ENCODE data around the gene BCKDK.

Gene BCKDK

DNA sequence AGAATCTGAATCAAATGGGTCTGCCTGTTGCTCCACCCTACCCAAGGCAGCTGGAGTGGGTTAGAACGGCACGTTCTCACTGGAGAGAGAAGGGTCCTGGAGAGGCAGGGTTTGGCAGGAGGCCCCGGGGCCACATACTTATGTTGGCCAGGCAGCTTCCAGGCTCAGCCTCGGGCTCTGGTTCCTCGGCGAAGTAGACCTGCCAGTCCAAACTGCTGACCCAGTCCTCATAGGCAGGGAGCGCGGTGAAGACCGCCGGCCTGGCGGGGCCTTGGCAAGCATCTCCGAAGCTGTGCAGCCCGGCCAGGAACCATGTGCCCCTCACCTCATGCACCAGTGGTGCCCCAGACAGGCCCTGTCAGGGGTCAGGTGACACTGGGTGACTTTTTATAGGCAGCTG is 24.2 kb upstream of the BCKDK start:
- H3K9me3 Mint-ChIP-seq = no peaks in the 10 kb centered on the region
- peaks cover 41% of the 10 kb centered on the region for H3K4me1 Mint-ChIP-seq (ENCODE audit: low read depth)
- no peak overlapping the region for H3K4me3 Mint-ChIP-seq
- no peaks in the 10 kb centered on the region for H3K27me3 Mint-ChIP-seq
- H3K27ac Mint-ChIP-seq = no peak overlapping the region
- peaks cover 99% of the 10 kb centered on the region for H3K36me3 Mint-ChIP-seq (ENCODE audit: low read depth)
- intact Hi-C loops (cut with micrococcal nuclease) = no loop called here

DNA sequence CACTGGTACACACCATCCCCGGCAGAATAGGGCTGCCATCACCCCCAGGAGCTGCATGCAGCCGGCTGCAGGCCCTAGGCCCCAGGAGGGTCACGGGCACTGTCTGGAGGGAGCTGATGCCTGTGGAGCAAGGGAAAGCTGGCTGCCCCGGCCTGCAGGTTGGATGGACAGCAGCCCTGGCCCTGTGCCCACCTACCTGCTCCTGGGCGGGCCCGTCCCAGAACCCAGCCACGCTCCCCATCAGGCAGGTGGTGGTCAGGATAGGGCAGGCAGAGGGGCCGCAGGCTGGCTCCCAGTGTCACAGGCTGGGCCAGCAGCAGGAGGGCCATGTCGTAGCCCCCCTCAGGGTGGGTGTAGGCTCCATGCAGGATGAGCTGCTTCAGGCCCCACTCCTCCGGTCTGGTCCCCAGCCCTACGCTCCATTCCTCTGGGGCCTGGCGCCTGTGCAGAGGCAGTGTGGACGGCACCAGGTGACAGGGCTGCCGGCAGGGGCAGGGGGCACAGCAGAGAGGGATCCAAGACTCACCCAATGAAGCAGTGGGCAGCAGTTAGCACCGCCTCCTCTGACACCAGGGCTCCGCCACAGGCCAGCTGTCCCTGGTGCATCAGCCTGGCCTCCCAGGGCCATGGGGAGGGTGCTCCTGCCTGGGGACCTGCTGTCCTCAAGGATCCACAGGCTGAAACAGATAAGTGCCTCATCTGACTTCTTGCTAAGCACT is 23.4 kb upstream of the BCKDK start:
- H3K27ac Mint-ChIP-seq = no peak overlapping the region
- peaks cover 99% of the 10 kb centered on the region for H3K36me3 Mint-ChIP-seq (ENCODE audit: low read depth)
- intact Hi-C loops (cut with micrococcal nuclease) = no loop called here
- H3K4me3 Mint-ChIP-seq = no peak overlapping the region
- no peaks in the 10 kb centered on the region for H3K9me3 Mint-ChIP-seq
- H3K27me3 Mint-ChIP-seq = no peaks in the 10 kb centered on the region
- H3K4me1 Mint-ChIP-seq (ENCODE audit: low read depth) = peaks cover 34% of the 10 kb centered on the region

DNA sequence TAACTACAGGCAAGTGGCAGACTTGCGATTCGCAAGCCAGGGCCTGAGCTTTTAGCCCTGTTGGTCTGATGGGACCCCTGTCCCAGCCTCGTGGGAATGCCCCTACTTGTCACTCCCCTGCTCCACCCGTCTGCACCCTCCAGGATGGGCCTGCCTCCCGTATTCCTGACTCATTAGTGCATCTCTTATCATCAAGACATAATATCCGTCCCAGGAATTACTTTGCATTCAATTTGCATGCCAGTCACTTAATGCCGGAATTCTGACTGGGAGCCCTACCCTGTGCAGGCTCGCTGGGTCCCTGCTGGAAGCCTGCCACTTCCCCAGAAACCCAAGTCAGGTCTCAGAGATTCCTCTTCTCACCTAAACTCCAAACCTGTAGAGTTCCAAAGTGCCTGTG is 22.8 kb upstream of the BCKDK start:
- Mint-ChIP-seq H3K9me3 (no peaks in the 10 kb centered on the region), H3K4me3 (no peak overlapping the region), H3K36me3 (ENCODE audit: low read depth) (peaks cover 99% of the 10 kb centered on the region), H3K27ac (no peak overlapping the region), H3K4me1 (ENCODE audit: low read depth) (peaks cover 27% of the 10 kb centered on the region), H3K27me3 (no peaks in the 10 kb centered on the region)
- intact Hi-C loops (cut with micrococcal nuclease) = no loop called here

- Mint-ChIP-seq H3K4me3 (no peak overlapping the region), H3K27me3 (no peaks in the 10 kb centered on the region), H3K4me1 (ENCODE audit: low read depth) (peaks cover 25% of the 10 kb centered on the region), H3K9me3 (no peaks in the 10 kb centered on the region), H3K27ac (peak overlapping the region; percentile 7), H3K36me3 (ENCODE audit: low read depth) (peaks cover 99% of the 10 kb centered on the region)
- intact Hi-C loops (cut with micrococcal nuclease) = no loop called here
These were observed 22.1 kb upstream of the BCKDK start for GRCh38 chr16:31085873-31086628.

DNA sequence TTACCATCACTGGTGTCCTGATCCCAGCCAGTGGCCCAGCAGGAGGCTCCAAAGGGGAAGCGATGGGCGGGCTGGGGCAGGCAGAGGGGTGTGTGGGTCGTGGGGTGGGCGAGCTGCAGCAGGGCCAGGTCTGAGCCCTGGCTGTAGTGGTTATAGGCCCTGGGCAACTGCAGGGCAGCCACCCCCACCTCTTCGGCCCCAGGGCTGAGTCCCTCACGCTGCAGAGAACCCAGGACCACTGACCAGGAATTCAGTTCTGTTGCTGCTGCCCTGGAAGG is 21.6 kb upstream of the BCKDK start:
- Mint-ChIP-seq H3K36me3 (ENCODE audit: low read depth) (peaks cover 99% of the 10 kb centered on the region), H3K4me3 (no peak overlapping the region), H3K27ac (peak overlapping the region; percentile 7), H3K27me3 (no peaks in the 10 kb centered on the region), H3K9me3 (no peaks in the 10 kb centered on the region), H3K4me1 (ENCODE audit: low read depth) (peaks cover 20% of the 10 kb centered on the region)
- intact Hi-C loops (cut with micrococcal nuclease) = no loop called here

DNA sequence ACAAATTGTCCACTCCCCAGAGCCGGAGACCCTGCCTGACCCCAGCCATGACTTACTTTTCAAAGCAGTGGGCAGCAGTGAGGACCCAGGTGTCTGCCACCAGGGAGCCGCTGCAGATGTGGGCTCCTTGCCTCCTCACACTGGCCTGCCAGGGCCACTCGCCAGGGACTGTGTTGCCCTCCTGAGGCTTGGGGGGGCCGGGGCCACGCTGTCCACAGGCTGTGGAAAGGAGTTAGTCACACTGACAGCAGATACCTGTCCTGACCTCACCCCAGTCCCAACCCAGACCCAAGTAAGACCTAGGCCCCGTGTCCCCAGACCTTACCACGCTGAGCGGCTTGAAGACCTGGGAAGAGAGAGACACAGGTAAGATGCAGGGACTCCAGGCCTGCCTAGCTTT is 20.7 kb upstream of the BCKDK start:
- peaks cover 12% of the 10 kb centered on the region for H3K4me1 Mint-ChIP-seq (ENCODE audit: low read depth)
- no peak overlapping the region for H3K4me3 Mint-ChIP-seq
- H3K9me3 Mint-ChIP-seq = no peaks in the 10 kb centered on the region
- intact Hi-C loops (cut with micrococcal nuclease) = no loop called here
- H3K27ac Mint-ChIP-seq = no peak overlapping the region
- H3K36me3 Mint-ChIP-seq (ENCODE audit: low read depth) = peaks cover 96% of the 10 kb centered on the region
- H3K27me3 Mint-ChIP-seq = no peaks in the 10 kb centered on the region

- Mint-ChIP-seq H3K36me3 (ENCODE audit: low read depth) (peaks cover 93% of the 10 kb centered on the region), H3K4me3 (no peak overlapping the region), H3K27ac (no peak overlapping the region), H3K27me3 (no peaks in the 10 kb centered on the region), H3K9me3 (no peaks in the 10 kb centered on the region), H3K4me1 (ENCODE audit: low read depth) (peaks cover 12% of the 10 kb centered on the region)
- intact Hi-C loops (cut with micrococcal nuclease) = no loop called here
These were observed 20.2 kb upstream of the BCKDK start for GRCh38 chr16:31087971-31088370.

DNA sequence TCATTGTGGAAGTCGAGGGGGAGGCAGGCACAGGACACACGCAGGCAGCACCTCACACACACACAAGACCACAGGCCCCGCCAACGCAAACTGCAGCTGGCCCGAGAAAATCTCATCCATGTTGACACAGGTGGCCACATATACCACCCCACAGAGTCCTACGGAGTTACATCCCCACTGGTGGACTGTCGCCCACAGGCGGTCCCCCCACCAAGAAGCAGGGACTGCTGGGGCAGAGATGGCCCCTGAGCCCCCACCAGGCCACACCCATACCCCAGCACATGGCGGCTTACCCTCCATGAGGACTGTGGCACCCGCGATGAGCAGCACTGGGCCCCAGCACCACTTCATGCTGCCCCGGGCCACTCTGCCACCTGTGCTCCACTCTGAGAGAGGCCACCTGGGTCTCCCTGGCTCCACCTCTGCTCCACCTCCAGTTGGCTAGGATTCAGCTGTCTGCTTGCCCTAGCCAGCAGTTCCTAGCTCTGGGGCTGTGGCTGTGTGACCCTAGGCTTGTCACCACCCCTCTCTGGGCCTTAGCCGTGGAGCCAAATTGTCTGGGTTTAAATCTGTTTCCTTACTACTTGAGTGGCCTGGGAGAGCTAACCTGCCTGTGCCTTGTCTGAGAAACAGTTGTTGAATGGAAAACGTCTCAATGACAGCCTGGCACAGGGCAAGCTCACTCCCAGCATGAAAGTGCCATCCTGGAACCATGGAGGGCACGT is 19.6 kb upstream of the BCKDK start, which contains the start of gene PRSS53:
PRSS53 (minus strand) TSS at position 485 of the 725 bp plus-strand sequence; CDS start at position 351, 134 bp downstream.
- H3K27me3 Mint-ChIP-seq = no peaks in the 10 kb centered on the region
- peaks cover 87% of the 10 kb centered on the region for H3K36me3 Mint-ChIP-seq (ENCODE audit: low read depth)
- no peaks in the 10 kb centered on the region for H3K9me3 Mint-ChIP-seq
- intact Hi-C loops (cut with micrococcal nuclease) = no loop called here
- no peak within 1 kb of the TSS for H3K4me3 Mint-ChIP-seq
- no peak within 1 kb of the TSS for H3K27ac Mint-ChIP-seq
- peaks cover 16% of the 10 kb centered on the region for H3K4me1 Mint-ChIP-seq (ENCODE audit: low read depth)

- intact Hi-C loops (cut with micrococcal nuclease) = no loop called here
- H3K36me3 Mint-ChIP-seq (ENCODE audit: low read depth) = peaks cover 85% of the 10 kb centered on the region
- no peaks in the 10 kb centered on the region for H3K27me3 Mint-ChIP-seq
- peaks cover 22% of the 10 kb centered on the region for H3K4me1 Mint-ChIP-seq (ENCODE audit: low read depth)
- H3K4me3 Mint-ChIP-seq = no peak overlapping the region
- no peak overlapping the region for H3K27ac Mint-ChIP-seq
- H3K9me3 Mint-ChIP-seq = no peaks in the 10 kb centered on the region
These were observed 19.0 kb upstream of the BCKDK start for GRCh38 chr16:31089199-31089598.

- H3K27me3 Mint-ChIP-seq = no peaks in the 10 kb centered on the region
- no peaks in the 10 kb centered on the region for H3K9me3 Mint-ChIP-seq
- intact Hi-C loops (cut with micrococcal nuclease) = loop anchor here (10.0 kb wide), 2 partner anchors 136 to 354 kb away; partner anchors contain the start of genes SETD1A and ZNF843
- peaks cover 27% of the 10 kb centered on the region for H3K4me1 Mint-ChIP-seq (ENCODE audit: low read depth)
- H3K27ac Mint-ChIP-seq = no peak overlapping the region
- peaks cover 75% of the 10 kb centered on the region for H3K36me3 Mint-ChIP-seq (ENCODE audit: low read depth)
- no peak overlapping the region for H3K4me3 Mint-ChIP-seq
These were observed 17.6 kb upstream of the BCKDK start for GRCh38 chr16:31090540-31090939.

GRCh38 chr16:31092330-31092729 is 15.9 kb upstream of the BCKDK start:
- no peaks in the 10 kb centered on the region for H3K9me3 Mint-ChIP-seq
- intact Hi-C loops (cut with micrococcal nuclease) = loop anchor here (10.0 kb wide), 2 partner anchors 138 to 352 kb away; partner anchors contain the start of genes SETD1A and ZNF843
- no peak overlapping the region for H3K4me3 Mint-ChIP-seq
- H3K27ac Mint-ChIP-seq = no peak overlapping the region
- peaks cover 58% of the 10 kb centered on the region for H3K36me3 Mint-ChIP-seq (ENCODE audit: low read depth)
- H3K4me1 Mint-ChIP-seq (ENCODE audit: low read depth) = peaks cover 37% of the 10 kb centered on the region
- no peaks in the 10 kb centered on the region for H3K27me3 Mint-ChIP-seq

- no peaks in the 10 kb centered on the region for H3K9me3 Mint-ChIP-seq
- intact Hi-C loops (cut with micrococcal nuclease) = loop anchor here (10.0 kb wide), 2 partner anchors 138 to 352 kb away; partner anchors contain the start of genes SETD1A and ZNF843
- H3K36me3 Mint-ChIP-seq (ENCODE audit: low read depth) = peaks cover 49% of the 10 kb centered on the region
- H3K27ac Mint-ChIP-seq = no peak overlapping the region
- peak overlapping the region; percentile 44 for H3K4me3 Mint-ChIP-seq
- H3K4me1 Mint-ChIP-seq (ENCODE audit: low read depth) = peaks cover 37% of the 10 kb centered on the region
- H3K27me3 Mint-ChIP-seq = no peaks in the 10 kb centered on the region
These were observed 15.0 kb upstream of the BCKDK start for GRCh38 chr16:31093132-31093703.

- Mint-ChIP-seq H3K27ac (peak overlapping the region; percentile 83), H3K27me3 (no peaks in the 10 kb centered on the region), H3K4me1 (ENCODE audit: low read depth) (peaks cover 37% of the 10 kb centered on the region), H3K9me3 (no peaks in the 10 kb centered on the region), H3K36me3 (ENCODE audit: low read depth) (peaks cover 41% of the 10 kb centered on the region), H3K4me3 (peak overlapping the region; percentile 88)
- intact Hi-C loops (cut with micrococcal nuclease) = loop anchor here (2.0 to 10.0 kb wide), 4 partner anchors 19 to 351 kb away; partner anchors contain the start of genes SETD1A, STX4, ZNF646 and ZNF668
These were observed 14.1 kb upstream of the BCKDK start for GRCh38 chr16:31094088-31094423.

Measured in dendritic cell treated with granulocyte-macrophage colony-stimulating factor and Interleukin-4, amounts not matched to agents 40 ng/mL and 50 ng/mL, for 4 days (primary cell).